Measurements from ENCODE around the gene PUM1.

DNA sequence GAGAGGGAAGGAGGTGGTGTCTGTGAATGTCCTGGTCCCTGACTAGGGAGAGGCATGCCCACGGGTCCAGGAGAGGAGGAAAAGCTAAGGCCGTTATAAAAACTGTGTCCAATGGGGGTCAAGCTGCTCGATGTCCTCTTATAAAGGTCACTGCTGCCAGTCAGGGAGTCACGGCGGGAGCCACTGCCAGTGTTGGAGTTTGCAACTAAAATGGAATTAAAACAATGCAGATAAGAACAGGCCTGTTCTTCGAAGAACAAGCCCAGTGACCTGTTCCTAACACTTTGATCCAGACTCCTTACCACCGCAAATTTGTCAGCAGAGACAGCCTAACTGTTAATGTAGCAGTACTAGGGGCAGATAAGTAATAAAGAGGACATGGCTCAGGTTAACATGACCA lies 100.8 kb downstream of the PUM1 start:
- TF ChIP-seq CTCF (IDR thresholded peaks at IDR 0.05) (no peak), POLR2A (IDR thresholded peaks at IDR 0.05) (no peak)
